ENCODE measurements around the gene RGS18.
"Not testable (repeated sequence)": the region's sequence is repeated elsewhere in the genome, so short reads cannot be mapped to it uniquely, and the experiment has no call there.

The RGS18 gene

DNA sequence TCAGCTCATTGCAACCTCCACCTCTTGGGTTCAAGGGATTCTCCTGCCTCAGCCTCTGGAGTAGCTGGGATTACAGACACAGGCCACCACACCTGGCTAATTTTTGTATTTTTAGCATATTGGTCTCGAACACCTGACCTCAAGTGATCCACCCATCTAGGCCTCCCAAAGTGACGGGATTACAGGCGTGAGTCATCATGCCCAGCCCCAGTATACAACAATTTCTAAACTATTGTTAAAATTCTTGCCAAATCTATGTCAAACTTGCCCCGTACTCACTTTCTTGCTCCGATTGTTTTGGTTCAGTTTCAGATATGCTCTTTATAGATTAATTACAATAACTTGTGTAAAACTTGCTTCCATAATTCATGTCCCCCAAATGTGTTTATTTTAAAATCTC, 4.1 kb downstream of the RGS18 start:
- no peak overlapping the region for H3K27ac ChIP-seq (ENCODE audit: low read depth, low read length)
- peak overlapping the region; percentile 23 for H2AFZ ChIP-seq (ENCODE audit: low read length, unreplicated experiment)
- H3K4me3 ChIP-seq (ENCODE audit: low read depth, low read length): no peak overlapping the region
- H3K4me1 ChIP-seq (ENCODE audit: control insufficient read depth, insufficient read depth, low read length, unreplicated experiment): peaks cover 8% of the 10 kb centered on the region
- no peaks in the 10 kb centered on the region for H3K79me2 ChIP-seq (ENCODE audit: control insufficient read depth, insufficient read depth, low read length, unreplicated experiment)
- no peaks in the 10 kb centered on the region for H3K27me3 ChIP-seq (ENCODE audit: insufficient read depth, low read length)
- H3K36me3 ChIP-seq (ENCODE audit: insufficient read depth, low read length): no peaks in the 10 kb centered on the region

GRCh38 chr1:192165002-192165401, 6.7 kb downstream of the RGS18 start:
- H3K27me3 ChIP-seq (ENCODE audit: insufficient read depth, low read length); H3K79me2 ChIP-seq (ENCODE audit: control insufficient read depth, insufficient read depth, low read length, unreplicated experiment); H3K27ac ChIP-seq (ENCODE audit: low read depth, low read length); H2AFZ ChIP-seq (ENCODE audit: low read length, unreplicated experiment); H3K4me3 ChIP-seq (ENCODE audit: low read depth, low read length); H3K36me3 ChIP-seq (ENCODE audit: insufficient read depth, low read length); H3K4me1 ChIP-seq (ENCODE audit: control insufficient read depth, insufficient read depth, low read length, unreplicated experiment): not testable (repeated sequence)

DNA sequence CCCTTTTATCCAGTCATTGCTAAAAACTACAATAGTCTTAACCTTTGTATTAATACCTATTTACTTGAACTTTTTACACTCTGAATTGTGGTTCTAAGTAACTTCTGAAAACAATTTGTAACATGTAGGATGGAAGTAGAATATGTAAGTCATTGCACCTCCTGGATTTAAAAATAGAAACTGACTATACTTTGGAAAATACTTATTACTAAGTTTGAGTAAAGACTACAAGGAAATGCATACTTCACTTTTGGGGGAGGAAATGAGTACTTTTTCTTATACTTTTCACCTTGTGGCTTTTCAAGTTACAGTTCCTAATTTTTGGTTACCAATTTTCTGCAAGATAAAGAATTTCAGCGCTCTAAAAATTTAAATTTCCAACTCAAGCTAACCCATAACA, 8.7 kb downstream of the RGS18 start:
- Histone ChIP-seq H3K4me1 (ENCODE audit: control insufficient read depth, insufficient read depth, low read length, unreplicated experiment) (peaks cover 5% of the 10 kb centered on the region), H3K79me2 (ENCODE audit: control insufficient read depth, insufficient read depth, low read length, unreplicated experiment) (no peaks in the 10 kb centered on the region)

DNA sequence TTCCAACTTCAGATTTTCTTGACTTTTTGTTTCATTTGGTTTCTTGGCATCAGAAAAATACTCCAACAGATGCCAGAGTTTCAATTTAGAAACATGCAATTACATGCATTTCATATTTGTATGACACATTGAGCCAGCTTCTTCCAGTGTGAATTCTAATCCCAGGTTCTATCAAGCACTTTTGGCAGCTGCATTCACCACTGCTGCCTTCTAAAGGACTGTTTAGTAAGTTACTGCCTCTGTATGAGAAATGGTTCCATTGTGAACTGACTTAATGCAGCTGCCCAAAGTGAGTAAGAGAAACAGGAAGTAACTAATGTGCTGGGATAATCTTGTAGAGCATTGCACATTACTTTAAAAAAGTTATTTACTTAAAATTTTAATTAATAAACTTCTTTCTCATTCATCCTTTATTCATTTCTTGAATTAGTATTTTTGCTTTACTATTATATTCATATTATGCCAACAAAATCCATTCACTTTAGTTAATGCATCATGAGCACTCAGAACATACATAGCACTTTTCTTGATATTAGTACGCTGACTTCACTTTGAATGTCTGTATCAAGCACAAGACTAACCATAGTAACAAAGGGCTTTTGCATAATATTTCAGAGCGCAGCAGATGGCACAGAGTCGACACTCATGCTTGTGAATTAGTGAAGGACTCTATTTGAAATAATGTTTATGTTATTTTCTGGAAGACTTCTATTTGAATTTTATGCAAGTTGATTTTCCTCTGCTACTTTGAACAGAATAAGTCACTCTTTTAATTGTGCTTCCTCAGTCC, 9.8 kb downstream of the RGS18 start:
- H3K79me2 ChIP-seq (ENCODE audit: control insufficient read depth, insufficient read depth, low read length, unreplicated experiment): no peaks in the 10 kb centered on the region
- no peaks in the 10 kb centered on the region for H3K36me3 ChIP-seq (ENCODE audit: insufficient read depth, low read length)
- no peaks in the 10 kb centered on the region for H3K27me3 ChIP-seq (ENCODE audit: insufficient read depth, low read length)
- no peak overlapping the region for H3K4me3 ChIP-seq (ENCODE audit: low read depth, low read length)
- no peak overlapping the region for H2AFZ ChIP-seq (ENCODE audit: low read length, unreplicated experiment)
- H3K4me1 ChIP-seq (ENCODE audit: control insufficient read depth, insufficient read depth, low read length, unreplicated experiment): peaks cover 5% of the 10 kb centered on the region
- H3K27ac ChIP-seq (ENCODE audit: low read depth, low read length): no peak overlapping the region

More for the DNA sequence above, 8.7 kb downstream of the RGS18 start:
- H3K36me3 ChIP-seq (ENCODE audit: insufficient read depth, low read length): no peaks in the 10 kb centered on the region
- H3K4me3 ChIP-seq (ENCODE audit: low read depth, low read length): no peak overlapping the region
- no peak overlapping the region for H3K27ac ChIP-seq (ENCODE audit: low read depth, low read length)
- H3K27me3 ChIP-seq (ENCODE audit: insufficient read depth, low read length): no peaks in the 10 kb centered on the region
- H2AFZ ChIP-seq (ENCODE audit: low read length, unreplicated experiment): no peak overlapping the region

- no peaks in the 10 kb centered on the region for H3K36me3 ChIP-seq (ENCODE audit: insufficient read depth, low read length)
- no peak overlapping the region for H2AFZ ChIP-seq (ENCODE audit: low read length, unreplicated experiment)
- H3K27me3 ChIP-seq (ENCODE audit: insufficient read depth, low read length): no peaks in the 10 kb centered on the region
- H3K4me1 ChIP-seq (ENCODE audit: control insufficient read depth, insufficient read depth, low read length, unreplicated experiment): peaks cover 5% of the 10 kb centered on the region
- no peaks in the 10 kb centered on the region for H3K79me2 ChIP-seq (ENCODE audit: control insufficient read depth, insufficient read depth, low read length, unreplicated experiment)
- H3K4me3 ChIP-seq (ENCODE audit: low read depth, low read length): no peak overlapping the region
- H3K27ac ChIP-seq (ENCODE audit: low read depth, low read length): no peak overlapping the region
Measured at GRCh38 chr1:192168964-192169363, 10.7 kb downstream of the RGS18 start.

- H3K4me1 ChIP-seq (ENCODE audit: control insufficient read depth, insufficient read depth, low read length, unreplicated experiment): peaks cover 5% of the 10 kb centered on the region
- peak overlapping the region; percentile 49 for H2AFZ ChIP-seq (ENCODE audit: low read length, unreplicated experiment)
- H3K27me3 ChIP-seq (ENCODE audit: insufficient read depth, low read length): no peaks in the 10 kb centered on the region
- no peaks in the 10 kb centered on the region for H3K79me2 ChIP-seq (ENCODE audit: control insufficient read depth, insufficient read depth, low read length, unreplicated experiment)
- no peak overlapping the region for H3K27ac ChIP-seq (ENCODE audit: low read depth, low read length)
- no peaks in the 10 kb centered on the region for H3K36me3 ChIP-seq (ENCODE audit: insufficient read depth, low read length)
- H3K4me3 ChIP-seq (ENCODE audit: low read depth, low read length): no peak overlapping the region
Measured at GRCh38 chr1:192170196-192170984, 12.1 kb downstream of the RGS18 start.

GRCh38 chr1:192171123-192171522, 12.9 kb downstream of the RGS18 start:
- Histone ChIP-seq H3K4me1 (ENCODE audit: control insufficient read depth, insufficient read depth, low read length, unreplicated experiment) (peaks cover 5% of the 10 kb centered on the region), H3K79me2 (ENCODE audit: control insufficient read depth, insufficient read depth, low read length, unreplicated experiment) (no peaks in the 10 kb centered on the region), H3K36me3 (ENCODE audit: insufficient read depth, low read length) (no peaks in the 10 kb centered on the region), H2AFZ (ENCODE audit: low read length, unreplicated experiment) (peak overlapping the region; percentile 48), H3K4me3 (ENCODE audit: low read depth, low read length) (no peak overlapping the region), H3K27me3 (ENCODE audit: insufficient read depth, low read length) (no peaks in the 10 kb centered on the region), H3K27ac (ENCODE audit: low read depth, low read length) (no peak overlapping the region)

DNA sequence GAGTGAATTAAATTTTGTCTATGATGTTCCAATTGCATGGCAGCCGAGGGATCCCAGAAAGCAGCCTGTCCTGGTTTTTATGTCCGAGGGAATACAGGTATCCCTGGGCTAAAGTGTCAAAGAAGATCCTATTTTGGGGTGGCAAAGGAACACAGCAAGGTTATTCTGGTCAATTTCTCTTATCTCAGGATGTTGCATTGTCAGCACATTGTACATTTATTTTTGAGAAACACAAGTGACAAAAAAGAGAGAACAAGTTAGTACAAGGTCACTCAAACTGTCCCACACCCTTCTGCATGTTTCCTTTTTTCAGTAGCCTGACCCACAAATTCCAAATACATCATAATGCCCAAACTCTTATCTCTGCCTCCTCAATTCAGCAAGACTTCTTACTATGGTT, 17.7 kb downstream of the RGS18 start:
- H3K36me3 ChIP-seq (ENCODE audit: insufficient read depth, low read length): no peaks in the 10 kb centered on the region
- H3K79me2 ChIP-seq (ENCODE audit: control insufficient read depth, insufficient read depth, low read length, unreplicated experiment): no peaks in the 10 kb centered on the region
- H3K4me1 ChIP-seq (ENCODE audit: control insufficient read depth, insufficient read depth, low read length, unreplicated experiment): no peaks in the 10 kb centered on the region
- no peak overlapping the region for H3K27ac ChIP-seq (ENCODE audit: low read depth, low read length)
- no peak overlapping the region for H3K4me3 ChIP-seq (ENCODE audit: low read depth, low read length)
- H2AFZ ChIP-seq (ENCODE audit: low read length, unreplicated experiment): no peak overlapping the region
- H3K27me3 ChIP-seq (ENCODE audit: insufficient read depth, low read length): no peaks in the 10 kb centered on the region

DNA sequence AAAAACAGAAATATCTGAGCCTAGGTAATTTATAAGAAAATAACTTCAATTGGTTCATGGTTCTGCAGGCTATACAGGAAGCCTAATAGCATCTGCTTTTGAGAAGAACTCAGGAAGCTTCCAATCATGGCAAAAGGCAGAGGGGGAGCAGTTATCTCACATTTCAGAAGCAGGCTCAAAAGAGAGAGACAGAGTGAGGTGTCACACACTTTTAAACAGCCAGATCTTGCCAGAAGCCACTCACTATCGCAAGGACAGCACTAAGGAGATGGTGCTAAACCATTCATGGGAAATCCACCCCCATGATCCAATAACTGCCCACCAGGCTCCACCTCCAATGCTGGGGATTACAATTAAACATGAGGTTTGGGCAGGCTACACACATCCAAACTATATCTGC, 25.5 kb downstream of the RGS18 start:
- H3K4me3 ChIP-seq (ENCODE audit: low read depth, low read length): no peak overlapping the region
- H3K4me1 ChIP-seq (ENCODE audit: control insufficient read depth, insufficient read depth, low read length, unreplicated experiment): no peaks in the 10 kb centered on the region
- H3K27me3 ChIP-seq (ENCODE audit: insufficient read depth, low read length): no peaks in the 10 kb centered on the region
- no peaks in the 10 kb centered on the region for H3K36me3 ChIP-seq (ENCODE audit: insufficient read depth, low read length)
- H2AFZ ChIP-seq (ENCODE audit: low read length, unreplicated experiment): no peak overlapping the region
- H3K27ac ChIP-seq (ENCODE audit: low read depth, low read length): no peak overlapping the region
- no peaks in the 10 kb centered on the region for H3K79me2 ChIP-seq (ENCODE audit: control insufficient read depth, insufficient read depth, low read length, unreplicated experiment)

- H3K27me3 ChIP-seq (ENCODE audit: insufficient read depth, low read length): no peaks in the 10 kb centered on the region
- no peaks in the 10 kb centered on the region for H3K79me2 ChIP-seq (ENCODE audit: control insufficient read depth, insufficient read depth, low read length, unreplicated experiment)
- no peak overlapping the region for H3K4me3 ChIP-seq (ENCODE audit: low read depth, low read length)
- no peak overlapping the region for H2AFZ ChIP-seq (ENCODE audit: low read length, unreplicated experiment)
- no peak overlapping the region for H3K27ac ChIP-seq (ENCODE audit: low read depth, low read length)
- H3K36me3 ChIP-seq (ENCODE audit: insufficient read depth, low read length): no peaks in the 10 kb centered on the region
- no peaks in the 10 kb centered on the region for H3K4me1 ChIP-seq (ENCODE audit: control insufficient read depth, insufficient read depth, low read length, unreplicated experiment)
Measured at GRCh38 chr1:192186197-192186596, 27.9 kb downstream of the RGS18 start.

DNA sequence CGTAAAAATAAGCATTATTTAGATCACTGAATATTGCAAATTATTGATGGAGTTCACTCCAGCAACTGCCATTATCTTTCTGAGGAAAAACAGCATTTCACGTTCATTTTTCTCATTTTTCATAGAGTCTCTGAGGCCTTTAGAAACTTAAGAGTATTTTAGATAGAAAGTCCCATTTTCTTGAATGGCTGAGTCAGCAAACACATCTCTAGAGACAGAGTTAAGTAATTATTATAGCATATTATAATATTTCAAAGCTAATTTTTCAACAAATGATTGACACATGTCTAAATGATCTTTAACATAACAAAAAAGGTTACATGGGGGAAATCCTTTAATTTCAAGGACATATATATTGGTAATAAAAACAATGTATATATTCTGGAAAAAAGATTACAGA, 31.8 kb downstream of the RGS18 start:
- H3K79me2 ChIP-seq (ENCODE audit: control insufficient read depth, insufficient read depth, low read length, unreplicated experiment): no peaks in the 10 kb centered on the region
- H3K36me3 ChIP-seq (ENCODE audit: insufficient read depth, low read length): no peaks in the 10 kb centered on the region
- no peak overlapping the region for H3K4me3 ChIP-seq (ENCODE audit: low read depth, low read length)
- no peak overlapping the region for H3K27ac ChIP-seq (ENCODE audit: low read depth, low read length)
- H3K4me1 ChIP-seq (ENCODE audit: control insufficient read depth, insufficient read depth, low read length, unreplicated experiment): no peaks in the 10 kb centered on the region
- H2AFZ ChIP-seq (ENCODE audit: low read length, unreplicated experiment): peak overlapping the region; percentile 12
- H3K27me3 ChIP-seq (ENCODE audit: insufficient read depth, low read length): no peaks in the 10 kb centered on the region
